ENCODE measurements around the gene OLFM2.

DNA sequence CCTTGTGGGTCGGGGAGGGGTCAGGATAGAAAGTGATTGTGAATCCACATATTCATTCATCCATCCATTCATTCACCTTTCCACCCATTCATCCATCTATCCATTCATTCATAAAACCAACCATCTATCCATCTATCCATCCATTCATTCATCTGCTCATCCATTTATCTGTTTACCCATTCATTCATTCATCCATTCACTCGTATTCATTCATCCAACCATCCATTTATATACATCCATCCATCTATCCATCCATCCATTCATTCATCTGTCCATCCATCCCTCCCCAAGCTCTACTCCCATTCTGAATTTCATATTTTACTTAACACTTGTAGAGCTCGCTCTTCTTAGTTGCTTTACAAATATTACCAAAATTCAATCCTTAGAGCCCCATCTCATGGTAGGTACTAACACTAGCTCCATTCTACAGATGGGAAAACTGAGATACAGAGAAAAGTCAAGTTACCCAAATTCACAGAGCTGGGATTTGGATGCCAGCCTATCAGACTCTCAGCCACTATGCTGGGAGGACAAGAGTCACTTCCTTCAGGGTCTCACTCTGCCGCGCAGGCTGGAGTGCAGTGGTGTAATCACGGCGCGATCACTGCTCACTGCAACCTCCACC lies 63.6 kb downstream of the OLFM2 start:
- TF ChIP-seq, protein P1, sequence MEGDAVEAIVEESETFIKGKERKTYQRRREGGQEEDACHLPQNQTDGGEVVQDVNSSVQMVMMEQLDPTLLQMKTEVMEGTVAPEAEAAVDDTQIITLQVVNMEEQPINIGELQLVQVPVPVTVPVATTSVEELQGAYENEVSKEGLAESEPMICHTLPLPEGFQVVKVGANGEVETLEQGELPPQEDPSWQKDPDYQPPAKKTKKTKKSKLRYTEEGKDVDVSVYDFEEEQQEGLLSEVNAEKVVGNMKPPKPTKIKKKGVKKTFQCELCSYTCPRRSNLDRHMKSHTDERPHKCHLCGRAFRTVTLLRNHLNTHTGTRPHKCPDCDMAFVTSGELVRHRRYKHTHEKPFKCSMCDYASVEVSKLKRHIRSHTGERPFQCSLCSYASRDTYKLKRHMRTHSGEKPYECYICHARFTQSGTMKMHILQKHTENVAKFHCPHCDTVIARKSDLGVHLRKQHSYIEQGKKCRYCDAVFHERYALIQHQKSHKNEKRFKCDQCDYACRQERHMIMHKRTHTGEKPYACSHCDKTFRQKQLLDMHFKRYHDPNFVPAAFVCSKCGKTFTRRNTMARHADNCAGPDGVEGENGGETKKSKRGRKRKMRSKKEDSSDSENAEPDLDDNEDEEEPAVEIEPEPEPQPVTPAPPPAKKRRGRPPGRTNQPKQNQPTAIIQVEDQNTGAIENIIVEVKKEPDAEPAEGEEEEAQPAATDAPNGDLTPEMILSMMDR (IDR thresholded peaks at IDR 0.05) = no peak
- TF ChIP-seq EP300 (IDR thresholded peaks at IDR 0.05) = no peak

Data from suprapubic skin (tissue), 3 donors.